ENCODE results near the gene TSPEAR.
"Not testable (repeated sequence)": the region's sequence is repeated elsewhere in the genome, so short reads cannot be mapped to it uniquely, and the experiment has no call there.

DNA sequence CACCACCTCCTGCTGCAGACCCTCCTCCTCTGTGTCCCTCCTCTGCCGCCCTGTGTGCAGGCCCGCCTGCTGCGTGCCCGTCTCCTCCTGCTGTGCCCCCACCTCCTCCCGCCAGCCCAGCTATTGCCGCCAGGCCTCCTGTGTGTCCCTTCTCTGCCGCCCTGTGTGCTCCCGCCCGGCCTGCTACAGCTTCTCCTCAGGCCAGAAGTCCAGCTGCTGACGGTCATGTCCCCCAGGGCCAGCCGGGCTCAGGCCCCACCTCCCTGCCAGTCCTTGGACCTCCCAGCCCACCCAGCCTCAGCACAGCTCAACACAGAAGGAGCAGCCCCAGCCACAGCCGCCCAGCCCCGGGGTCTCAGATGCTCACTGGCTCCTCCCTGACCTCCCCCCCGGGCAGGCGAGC is 83.5 kb downstream of the TSPEAR start:
- TF ChIP-seq, protein P1, sequence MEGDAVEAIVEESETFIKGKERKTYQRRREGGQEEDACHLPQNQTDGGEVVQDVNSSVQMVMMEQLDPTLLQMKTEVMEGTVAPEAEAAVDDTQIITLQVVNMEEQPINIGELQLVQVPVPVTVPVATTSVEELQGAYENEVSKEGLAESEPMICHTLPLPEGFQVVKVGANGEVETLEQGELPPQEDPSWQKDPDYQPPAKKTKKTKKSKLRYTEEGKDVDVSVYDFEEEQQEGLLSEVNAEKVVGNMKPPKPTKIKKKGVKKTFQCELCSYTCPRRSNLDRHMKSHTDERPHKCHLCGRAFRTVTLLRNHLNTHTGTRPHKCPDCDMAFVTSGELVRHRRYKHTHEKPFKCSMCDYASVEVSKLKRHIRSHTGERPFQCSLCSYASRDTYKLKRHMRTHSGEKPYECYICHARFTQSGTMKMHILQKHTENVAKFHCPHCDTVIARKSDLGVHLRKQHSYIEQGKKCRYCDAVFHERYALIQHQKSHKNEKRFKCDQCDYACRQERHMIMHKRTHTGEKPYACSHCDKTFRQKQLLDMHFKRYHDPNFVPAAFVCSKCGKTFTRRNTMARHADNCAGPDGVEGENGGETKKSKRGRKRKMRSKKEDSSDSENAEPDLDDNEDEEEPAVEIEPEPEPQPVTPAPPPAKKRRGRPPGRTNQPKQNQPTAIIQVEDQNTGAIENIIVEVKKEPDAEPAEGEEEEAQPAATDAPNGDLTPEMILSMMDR (IDR thresholded peaks at IDR 0.05) = not testable (repeated sequence)
- not testable (repeated sequence) for TF ChIP-seq POLR2A (IDR thresholded peaks at IDR 0.05)

All from thyroid gland (tissue), 4 donors.